Smooth muscle cell (in vitro differentiated cells): ENCODE measurements around the gene BCL2L12. TPM values are rescaled to one million over a fixed set of nuclear protein-coding genes. Genes with fewer than 3 reads are reported as not detected.

Experiments
- DNase-seq: peaks from one replicate; lab custom pipeline; 2025; ENCODE audit not compliant: unreplicated experiment; lab: John Stamatoyannopoulos, UW
- H2AFZ ChIP-seq: fragments of 200-600 bp; sonication (generic); 2 replicates; pipeline ENCODE4 v1.6.0; 2016; ENCODE audit warnings: antibody characterized with exemption, low read depth, mild to moderate bottlenecking
- H3F3A ChIP-seq: fragments of 200-600 bp; sonication (generic); 2 replicates; pipeline ENCODE4 v1.6.0; 2017; ENCODE audit warnings: antibody characterized with exemption, low read depth
- H3K27ac ChIP-seq: fragments of 200-600 bp; sonication (generic); 2 replicates; pipeline ENCODE4 v1.5.1; 2016; ENCODE audit warnings: low read depth, mild to moderate bottlenecking
- H3K27me3 ChIP-seq: fragments of 200-600 bp; sonication (generic); 2 replicates; pipeline ENCODE4 v1.6.1; 2016; ENCODE audit warnings: low read depth, mild to moderate bottlenecking
- H3K36me3 ChIP-seq: fragments of 200-600 bp; sonication (generic); 2 replicates; pipeline ENCODE4 v1.5.1; 2016; ENCODE audit warnings: low read depth
- H3K4me1 ChIP-seq: fragments of 200-600 bp; sonication (generic); 2 replicates; pipeline ENCODE4 v1.5.1; 2016; ENCODE audit warnings: low read depth
- H3K4me2 ChIP-seq: fragments of 200-600 bp; sonication (generic); 2 replicates; pipeline ENCODE4 v1.6.0; 2016; ENCODE audit warnings: mild to moderate bottlenecking
- H3K4me3 ChIP-seq: fragments of 200-600 bp; sonication (generic); 2 replicates; pipeline ENCODE4 v1.5.1; 2016; ENCODE audit warnings: mild to moderate bottlenecking
- H3K79me2 ChIP-seq: fragments of 200-600 bp; sonication (generic); 2 replicates; pipeline ENCODE4 v1.6.0; 2016; ENCODE audit warnings: low read depth, mild to moderate bottlenecking
- H3K9ac ChIP-seq: fragments of 200-600 bp; sonication (generic); 2 replicates; pipeline ENCODE4 v1.6.0; 2016; ENCODE audit warnings: low read depth
- H3K9me3 ChIP-seq: fragments of 200-600 bp; sonication (generic); replicated peaks from 2 replicates; pipeline ENCODE4 v1.5.1; 2016; ENCODE audit warnings: low read depth
- H4K20me1 ChIP-seq: fragments of 200-600 bp; sonication (generic); 2 replicates; pipeline ENCODE4 v1.6.0; 2016; ENCODE audit warnings: low read depth
- WGBS: methylation state at CpG from one replicate; pipeline ENCODE4 v1.1.7; 2016; ENCODE audit warnings: low lambda C conversion rate; 5-methylcytosine and 5-hydroxymethylcytosine counted together
- polyA plus RNA-seq: library from polyadenylated mRNA; unstranded; fragments of >200 nt; fragmentation: Nextera tagmentation; extraction: Ambion mirVana; gene quantifications from 2 replicates; pipeline ENCODE4 v1.2.1, GENCODE V29; 2016
- total RNA-seq: library from RNA; depleted of rRNA; stranded (reverse); fragments of >200 nt; gene quantifications from 2 replicates; pipeline ENCODE4 v1.2.3, GENCODE V29; 2014
- TF ChIP-seq, protein P1 (sequence below): fragments of 200-600 bp; sonication (generic); IDR thresholded peaks from 2 replicates; pipeline ENCODE4 v1.5.1; 2017; ENCODE audit warnings: borderline replicate concordance, mild to moderate bottlenecking, antibody characterized with exemption; ENCODE audit not compliant: insufficient read depth, poor library complexity, severe bottlenecking

Gene BCL2L12
- total and polyA plus RNA-seq, 2 experiments from 2014 or later = 10.8 to 34.0 TPM

DNA sequence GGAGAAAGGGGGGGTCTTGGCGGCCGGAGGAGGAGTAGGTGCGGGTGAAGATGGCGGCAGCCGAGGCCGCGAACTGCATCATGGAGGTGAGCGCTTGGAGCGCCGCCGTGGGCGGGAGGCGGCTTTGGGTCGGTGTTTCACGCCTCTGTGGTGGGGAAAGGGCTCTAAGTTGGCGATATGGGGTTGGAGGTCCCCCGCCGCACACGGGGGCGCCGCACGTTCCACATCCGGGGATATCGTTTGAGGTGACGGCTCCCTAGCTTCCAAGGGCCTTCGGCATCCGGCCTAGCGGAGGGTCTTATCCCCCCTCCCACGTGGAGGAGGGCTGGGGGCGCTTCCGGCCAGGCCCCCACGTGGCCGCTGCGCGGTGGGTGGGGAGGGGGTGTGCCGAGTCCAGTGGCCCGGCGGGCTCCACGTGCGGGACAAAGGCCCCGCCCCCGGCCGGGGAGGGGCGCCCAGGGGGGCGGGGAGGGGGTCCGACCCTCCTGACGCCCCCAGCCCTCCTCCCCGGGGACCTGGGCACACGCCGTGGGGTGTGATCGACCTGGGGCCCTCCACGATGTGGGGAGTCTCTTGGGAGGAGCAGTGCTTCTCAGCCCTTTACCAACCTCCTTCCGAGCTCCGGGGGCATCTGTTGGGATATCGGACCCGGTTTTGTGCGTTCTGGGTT is 11.6 kb downstream of the BCL2L12 start, which contains the start of gene PRMT1:
Gene PRMT1 (plus strand): TSS at position 41 of the 670 bp plus-strand sequence. CDS start 10 bp downstream, at position 51.
- H3K9me3 ChIP-seq = no peaks in the 10 kb centered on the region
- peaks cover 47% of the 10 kb centered on the region for H4K20me1 ChIP-seq
- H3K4me3 ChIP-seq = peak within 1 kb of the TSS; percentile 68
- peak within 1 kb of the TSS; percentile 98 for H3K9ac ChIP-seq
- DNase-seq = no peak
- 0% methylated on average over 21 of the region's 57 CpGs for WGBS
- H3K4me2 ChIP-seq = peak within 1 kb of the TSS; percentile 91
- peak within 1 kb of the TSS; percentile 98 for H3K27ac ChIP-seq
- peaks cover 16% of the 10 kb centered on the region for H3K4me1 ChIP-seq
- H3K27me3 ChIP-seq = no peaks in the 10 kb centered on the region
- peak within 1 kb of the TSS; percentile 63 for H2AFZ ChIP-seq
- peaks cover 49% of the 10 kb centered on the region for H3K79me2 ChIP-seq
- H3K36me3 ChIP-seq = no peaks in the 10 kb centered on the region
- H3F3A ChIP-seq = peaks cover 32% of the 10 kb centered on the region
- TF ChIP-seq, protein P1, sequence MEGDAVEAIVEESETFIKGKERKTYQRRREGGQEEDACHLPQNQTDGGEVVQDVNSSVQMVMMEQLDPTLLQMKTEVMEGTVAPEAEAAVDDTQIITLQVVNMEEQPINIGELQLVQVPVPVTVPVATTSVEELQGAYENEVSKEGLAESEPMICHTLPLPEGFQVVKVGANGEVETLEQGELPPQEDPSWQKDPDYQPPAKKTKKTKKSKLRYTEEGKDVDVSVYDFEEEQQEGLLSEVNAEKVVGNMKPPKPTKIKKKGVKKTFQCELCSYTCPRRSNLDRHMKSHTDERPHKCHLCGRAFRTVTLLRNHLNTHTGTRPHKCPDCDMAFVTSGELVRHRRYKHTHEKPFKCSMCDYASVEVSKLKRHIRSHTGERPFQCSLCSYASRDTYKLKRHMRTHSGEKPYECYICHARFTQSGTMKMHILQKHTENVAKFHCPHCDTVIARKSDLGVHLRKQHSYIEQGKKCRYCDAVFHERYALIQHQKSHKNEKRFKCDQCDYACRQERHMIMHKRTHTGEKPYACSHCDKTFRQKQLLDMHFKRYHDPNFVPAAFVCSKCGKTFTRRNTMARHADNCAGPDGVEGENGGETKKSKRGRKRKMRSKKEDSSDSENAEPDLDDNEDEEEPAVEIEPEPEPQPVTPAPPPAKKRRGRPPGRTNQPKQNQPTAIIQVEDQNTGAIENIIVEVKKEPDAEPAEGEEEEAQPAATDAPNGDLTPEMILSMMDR = no peak

DNA sequence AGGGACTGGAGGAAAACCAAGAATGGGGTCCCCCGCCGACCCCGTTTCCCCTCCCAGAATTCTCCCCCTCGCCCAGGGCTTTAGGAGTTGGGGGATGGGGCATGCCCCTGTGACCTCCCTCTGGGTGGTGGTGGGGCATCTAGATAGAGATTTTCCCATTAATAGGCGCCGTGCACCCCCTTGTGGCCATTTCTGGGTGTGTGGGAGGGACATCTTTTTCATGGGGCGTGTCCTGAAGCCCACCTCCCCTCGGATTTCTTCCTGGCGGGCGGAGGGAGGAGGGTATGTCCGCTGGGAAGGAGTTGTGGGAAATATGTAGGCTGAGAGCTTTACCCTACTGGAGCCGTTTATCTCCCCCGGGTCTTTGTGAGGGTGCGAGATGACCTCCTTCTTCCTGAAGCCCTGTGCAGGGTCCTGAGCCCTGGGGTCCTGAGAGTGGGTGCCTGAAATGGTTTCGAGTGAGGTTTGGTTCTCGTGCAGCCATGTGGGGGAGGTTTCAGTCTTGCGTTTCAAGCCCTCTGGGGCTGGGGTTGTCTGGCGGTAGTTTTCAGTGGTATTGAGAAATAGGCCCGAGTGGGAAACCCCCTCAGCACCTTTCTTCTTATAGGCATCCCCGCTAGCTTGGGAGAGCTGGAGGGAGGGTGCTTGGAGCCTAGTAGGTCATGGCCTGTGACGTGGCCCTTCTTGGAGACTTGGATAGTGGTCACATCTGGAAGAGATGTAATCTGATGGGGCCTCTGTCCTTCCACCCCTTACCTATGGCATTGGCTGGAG is 12.4 kb downstream of the BCL2L12 start:
- Histone ChIP-seq H3K4me1 (peaks cover 16% of the 10 kb centered on the region), H3K9me3 (no peaks in the 10 kb centered on the region), H3F3A (peaks cover 32% of the 10 kb centered on the region), H3K27me3 (no peaks in the 10 kb centered on the region), H3K4me3 (peak overlapping the region; percentile 68), H3K27ac (peak overlapping the region; percentile 78), H3K36me3 (no peaks in the 10 kb centered on the region), H2AFZ (no peak overlapping the region), H4K20me1 (peaks cover 47% of the 10 kb centered on the region), H3K4me2 (peak overlapping the region; percentile 91), H3K79me2 (peaks cover 52% of the 10 kb centered on the region), H3K9ac (peak overlapping the region; percentile 83)
- 4% methylated on average over 19 of the region's 21 CpGs for WGBS
- DNase-seq = peak; percentile 51
- TF ChIP-seq, protein P1 = peak; percentile 67

DNA sequence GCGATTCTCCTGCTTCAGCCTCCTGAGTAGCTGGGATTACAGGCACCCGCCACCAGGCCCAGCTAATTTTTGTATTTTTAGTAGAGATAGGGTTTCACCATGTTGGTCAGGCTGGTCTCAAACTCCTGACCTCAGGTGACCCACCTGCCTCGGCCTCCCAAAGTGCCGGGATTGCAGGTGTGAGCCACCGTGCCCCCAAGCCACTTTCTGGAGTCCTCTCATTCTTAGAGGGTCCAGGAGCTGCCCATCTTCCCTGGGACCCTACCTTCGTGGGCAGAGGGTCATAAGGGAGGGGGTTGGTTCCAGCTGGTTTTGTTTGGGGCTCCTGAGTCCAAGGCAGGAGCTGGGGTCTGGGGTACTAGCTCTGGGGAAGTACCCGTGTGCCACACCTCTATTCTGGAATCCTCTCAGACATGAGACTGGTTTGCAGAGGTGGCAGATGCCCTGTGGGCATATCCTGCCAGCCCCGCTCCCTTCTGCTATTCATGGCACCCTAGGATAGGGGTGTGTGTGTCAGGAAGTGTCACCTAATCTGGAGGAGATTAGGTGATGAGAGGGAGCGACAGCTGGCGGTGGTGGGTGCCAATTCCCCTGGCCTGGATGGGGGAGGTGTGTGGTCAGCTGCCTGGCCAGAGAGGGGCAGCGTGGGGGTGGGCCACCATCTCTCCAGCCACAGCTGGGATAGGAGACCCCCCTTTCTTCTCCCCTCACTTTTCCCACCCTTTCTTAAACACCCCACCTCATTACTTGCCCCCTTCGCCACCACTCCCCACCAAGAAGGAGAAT is 13.4 kb downstream of the BCL2L12 start:
- Histone ChIP-seq H3K79me2 (peaks cover 55% of the 10 kb centered on the region), H3K9me3 (no peaks in the 10 kb centered on the region), H3K27ac (peak overlapping the region; percentile 78), H3K9ac (no peak overlapping the region), H3K4me2 (peak overlapping the region; percentile 91), H3K4me3 (no peak overlapping the region), H3K36me3 (no peaks in the 10 kb centered on the region), H4K20me1 (peaks cover 53% of the 10 kb centered on the region), H3K27me3 (no peaks in the 10 kb centered on the region), H2AFZ (no peak overlapping the region), H3F3A (peaks cover 26% of the 10 kb centered on the region), H3K4me1 (peaks cover 16% of the 10 kb centered on the region)
- WGBS = 66% methylated on average over 10 of the region's 12 CpGs
- TF ChIP-seq, protein P1 = no peak
- DNase-seq = no peak
